Measurements from ENCODE around the gene BRCA1. TPM values are rescaled to one million over a fixed set of nuclear protein-coding genes. Genes with fewer than 3 reads are reported as not detected.

Gene BRCA1
- total RNA-seq, 1 experiment from 2014 or later = 27.9 TPM

GRCh38 chr17:42999003-42999525 lies 126.1 kb downstream of the BRCA1 start:
- H3K36me3 ChIP-seq (replicated peaks; ENCODE audit: control insufficient read depth, insufficient read depth, low read length) = peaks cover 34% of the 10 kb centered on the region
- H3K4me3 ChIP-seq (ENCODE audit: insufficient read depth, low read depth, low read length) = peak overlapping the region; percentile 96
- H3K27me3 ChIP-seq (ENCODE audit: control insufficient read depth, insufficient read depth, low read length) = no peaks in the 10 kb centered on the region
- no peak for DNase-seq

- H3K36me3 ChIP-seq (replicated peaks; ENCODE audit: control insufficient read depth, insufficient read depth, low read length) = peaks cover 30% of the 10 kb centered on the region
- H3K27me3 ChIP-seq (ENCODE audit: control insufficient read depth, insufficient read depth, low read length) = no peaks in the 10 kb centered on the region
- DNase-seq = peak; percentile 93
- H3K4me3 ChIP-seq (ENCODE audit: insufficient read depth, low read depth, low read length) = peak within 1 kb of the TSS; percentile 96
Measured at GRCh38 chr17:42997984-42998938, 126.9 kb downstream of the BRCA1 start, which contains the start of gene RPL27. Gene RPL27 (plus strand): TSS chr17:42998419. CDS start chr17:42998751, 332 bp downstream.

- no peaks in the 10 kb centered on the region for H3K27me3 ChIP-seq (ENCODE audit: control insufficient read depth, insufficient read depth, low read length)
- peak overlapping the region; percentile 28 for H3K4me3 ChIP-seq (ENCODE audit: insufficient read depth, low read depth, low read length)
- DNase-seq = no peak
- H3K36me3 ChIP-seq (replicated peaks; ENCODE audit: control insufficient read depth, insufficient read depth, low read length) = peaks cover 24% of the 10 kb centered on the region
Measured at GRCh38 chr17:42997390-42997983, 127.7 kb downstream of the BRCA1 start.

Other genes with a start within 250 kb of the BRCA1 start
- gene G6PC1, start 224.6 kb downstream of the BRCA1 start, total RNA-seq (2014; rRNA removed; shearing (Covaris generic)) = not detected in 2 replicates
- gene AARSD1, start 160.9 kb downstream of the BRCA1 start, total RNA-seq (2014; rRNA removed; shearing (Covaris generic)) = 28.7 and 34.2 TPM in 2 replicates
- gene PTGES3L, start 145.3 kb downstream of the BRCA1 start, total RNA-seq (2014; rRNA removed; shearing (Covaris generic)) = 1.0 and 2.7 TPM in 2 replicates
- gene RUNDC1, start 144.8 kb downstream of the BRCA1 start, total RNA-seq (2014; rRNA removed; shearing (Covaris generic)) = 7.7 and 8.3 TPM in 2 replicates
- gene RPL27, start 126.9 kb downstream of the BRCA1 start, total RNA-seq (2014; rRNA removed; shearing (Covaris generic)) = 1,832 and 1,859 TPM in 2 replicates
- 3.9 and 6.2 TPM in 2 replicates for gene IFI35, start 118.6 kb downstream of the BRCA1 start, total RNA-seq (2014; rRNA removed; shearing (Covaris generic))
- 263 and 264 TPM in 2 replicates for gene VAT1, start 103.0 kb downstream of the BRCA1 start, total RNA-seq (2014; rRNA removed; shearing (Covaris generic))
- gene RND2, start 100.1 kb downstream of the BRCA1 start, total RNA-seq (2014; rRNA removed; shearing (Covaris generic)) = 25.3 and 25.9 TPM in 2 replicates
- 44.2 and 60.1 TPM in 2 replicates for gene NBR1, start 45.9 kb upstream of the BRCA1 start, total RNA-seq (2014; rRNA removed; shearing (Covaris generic))
- gene TMEM106A, start 86.5 kb upstream of the BRCA1 start, total RNA-seq (2014; rRNA removed; shearing (Covaris generic)) = 0.96 and 1.7 TPM in 2 replicates
- not detected in 2 replicates for gene CCDC200, start 103.3 kb upstream of the BRCA1 start, total RNA-seq (2014; rRNA removed; shearing (Covaris generic))
- not detected in 2 replicates for gene RNU2-1, start 108.6 kb upstream of the BRCA1 start, total RNA-seq (2014; rRNA removed; shearing (Covaris generic))

Data from H7 (cell line).